ENCODE results near the gene FOXF1.

FOXF1 gene

GRCh38 chr16:86534779-86535615 lies 24.7 kb downstream of the FOXF1 start:
- DNase-seq (ENCODE audit: low spot score): no peak

DNA sequence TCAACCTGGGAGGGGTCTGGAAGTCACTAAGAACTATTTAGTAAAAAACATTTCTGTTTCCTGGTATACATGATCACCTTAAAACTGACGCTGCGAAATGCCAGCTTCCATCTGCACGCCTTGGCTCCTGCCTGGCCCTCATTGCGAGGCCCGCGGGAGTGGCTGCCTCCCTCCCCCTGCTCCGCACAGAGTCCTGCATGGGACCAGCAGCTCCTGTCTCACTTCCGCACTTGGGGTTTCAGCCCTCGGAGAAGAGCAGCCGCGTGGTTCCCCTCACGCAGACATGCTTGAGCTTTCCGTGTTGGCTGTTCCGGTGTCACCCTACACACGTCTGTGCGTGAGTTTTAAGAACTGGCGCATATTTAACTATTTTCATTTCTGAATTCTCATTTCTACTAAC lies 26.3 kb downstream of the FOXF1 start:
- no peak for DNase-seq (ENCODE audit: low spot score)

DNA sequence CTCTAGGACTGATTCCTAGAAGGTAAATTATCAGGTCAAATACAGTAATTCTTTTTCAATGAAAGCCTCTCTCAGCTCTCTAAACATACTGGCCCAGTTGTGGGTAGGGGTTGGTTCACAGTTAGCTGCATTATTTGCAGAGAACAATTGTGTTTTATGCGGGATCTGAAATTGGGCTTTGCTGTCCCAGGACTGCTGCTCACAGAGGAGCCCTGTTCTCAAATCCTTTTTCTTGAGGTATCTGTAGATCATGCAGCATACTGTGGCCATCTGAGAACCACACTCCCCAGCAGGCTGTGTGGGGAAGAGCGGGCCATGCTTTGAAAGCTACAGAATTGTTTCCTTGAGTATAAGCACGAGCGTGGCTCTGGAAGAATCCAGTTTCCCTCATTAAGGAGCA lies 27.2 kb downstream of the FOXF1 start:
- no peak for DNase-seq (ENCODE audit: low spot score)

- no peak for DNase-seq (ENCODE audit: low spot score)
These were observed 28.0 kb downstream of the FOXF1 start for GRCh38 chr16:86538196-86538780.

- no peak for DNase-seq (ENCODE audit: low spot score)
These were observed 30.6 kb downstream of the FOXF1 start for GRCh38 chr16:86540894-86541293.

DNA sequence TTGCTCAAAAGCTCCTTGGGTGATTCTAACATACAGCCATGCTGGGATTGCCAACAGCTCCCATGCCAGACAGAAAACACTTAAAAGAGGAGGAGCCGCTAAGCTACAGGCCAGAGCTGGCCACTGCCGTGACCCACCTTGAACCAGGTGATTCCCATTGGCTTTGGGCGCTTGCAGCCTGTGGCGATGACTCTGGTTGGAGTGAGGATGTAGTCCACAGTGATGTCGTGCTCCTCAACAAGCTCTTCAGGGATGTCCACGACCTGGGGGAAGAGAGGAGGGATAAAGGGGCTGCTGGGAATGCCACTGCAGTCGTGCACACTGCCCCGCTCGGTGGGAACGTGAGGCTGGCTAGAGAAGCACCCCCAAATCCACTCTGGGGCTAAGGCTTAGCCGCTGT lies 31.2 kb downstream of the FOXF1 start:
- no peak for DNase-seq (ENCODE audit: low spot score)

DNA sequence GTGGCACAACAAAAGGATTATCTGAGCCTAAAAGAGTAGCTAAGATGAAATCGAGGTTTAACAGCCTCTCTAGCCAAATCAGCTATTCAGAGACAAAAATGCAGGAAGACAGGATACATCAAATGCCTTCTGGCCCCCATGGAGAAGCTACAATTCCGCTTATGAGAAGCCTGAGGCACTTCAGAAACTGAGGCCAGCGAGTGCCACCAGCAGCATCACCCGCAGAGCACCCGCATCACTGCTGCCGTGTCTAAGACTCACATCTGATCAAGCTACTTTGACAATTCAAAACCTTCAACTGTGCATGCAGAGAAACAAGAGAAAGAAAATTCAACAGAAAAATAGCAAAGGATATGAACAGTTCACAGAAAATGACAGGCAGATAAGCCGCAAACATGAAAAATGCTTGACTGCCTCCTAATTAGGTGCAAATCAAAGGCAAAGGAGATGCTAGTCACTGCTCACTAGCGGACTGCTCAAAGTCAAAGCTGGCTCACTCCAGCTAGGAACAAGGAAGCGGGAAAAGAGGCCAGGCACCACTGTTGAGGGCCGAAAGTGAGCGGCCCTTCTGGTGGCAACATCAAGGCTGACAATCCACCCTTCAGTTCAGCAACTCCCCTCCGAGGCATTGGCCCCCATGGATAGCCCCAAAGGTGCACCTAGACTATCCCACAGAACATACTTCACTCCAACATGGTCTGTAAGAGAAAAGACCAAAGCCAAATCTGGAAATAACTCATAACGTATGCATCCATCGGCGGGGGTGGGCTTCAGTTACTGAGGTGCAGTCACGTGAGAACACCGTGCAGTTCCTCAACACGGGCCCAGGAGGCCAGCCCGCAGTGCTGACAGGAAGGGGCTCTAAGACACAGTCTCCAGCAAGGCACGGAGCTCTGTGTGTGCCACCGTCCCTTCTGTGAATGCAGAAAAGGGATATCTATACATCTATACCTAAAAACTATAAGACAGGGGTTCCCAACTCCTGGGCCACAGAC lies 32.7 kb downstream of the FOXF1 start:
- no peak for DNase-seq (ENCODE audit: low spot score)

DNA sequence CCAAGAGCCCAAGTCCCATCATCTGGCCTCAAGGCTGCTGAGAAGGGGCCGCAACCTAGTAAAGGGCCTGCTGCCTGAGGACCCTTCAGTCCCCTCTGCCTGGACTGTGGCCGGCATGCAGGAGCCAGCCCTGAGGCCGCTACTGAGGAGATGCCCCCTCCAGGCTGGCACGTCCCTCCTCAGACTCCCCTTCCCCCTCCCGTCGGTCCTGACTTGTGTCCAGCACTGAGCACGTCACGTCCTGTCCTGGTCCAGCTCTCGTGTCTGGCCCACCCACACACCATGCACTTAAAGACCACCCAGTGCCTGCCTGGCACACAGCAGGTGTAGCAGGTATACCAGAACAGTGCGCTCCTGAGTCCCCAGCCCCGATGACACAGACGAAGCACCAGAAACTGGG lies 35.2 kb downstream of the FOXF1 start:
- DNase-seq (ENCODE audit: low spot score): no peak

DNA sequence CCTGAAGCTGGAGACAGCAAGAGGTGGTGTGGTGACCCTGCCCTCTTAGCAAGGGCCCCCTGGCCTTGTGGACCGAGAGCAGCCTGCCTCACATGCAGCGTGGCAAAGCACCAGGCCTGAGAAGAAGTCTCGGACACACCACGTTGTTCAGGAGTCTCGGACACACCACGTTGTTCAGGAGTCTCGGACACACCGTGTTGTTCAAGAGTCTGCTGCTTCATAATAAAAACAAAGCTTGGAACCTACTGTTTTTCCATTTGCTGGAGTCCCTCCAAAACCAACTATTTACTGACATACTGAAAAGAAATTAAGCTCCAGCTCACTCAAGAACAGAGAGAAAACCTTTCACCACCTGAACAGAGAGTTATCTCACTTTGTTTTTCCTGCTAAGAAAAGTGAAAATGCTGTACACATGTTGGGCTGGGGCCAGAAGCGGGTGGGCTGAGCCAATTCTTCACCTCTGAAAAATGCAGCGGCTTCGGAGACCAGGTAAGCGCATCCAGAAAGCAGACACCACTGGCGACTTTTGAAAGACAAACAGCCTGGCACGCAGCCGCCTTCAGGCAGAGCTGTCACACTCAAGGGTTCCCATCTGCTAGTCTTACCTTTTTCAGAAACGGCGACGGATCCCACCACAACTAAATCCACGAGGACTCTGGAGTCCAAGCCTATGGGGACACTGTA lies 35.8 kb downstream of the FOXF1 start:
- no peak for DNase-seq (ENCODE audit: low spot score)

DNA sequence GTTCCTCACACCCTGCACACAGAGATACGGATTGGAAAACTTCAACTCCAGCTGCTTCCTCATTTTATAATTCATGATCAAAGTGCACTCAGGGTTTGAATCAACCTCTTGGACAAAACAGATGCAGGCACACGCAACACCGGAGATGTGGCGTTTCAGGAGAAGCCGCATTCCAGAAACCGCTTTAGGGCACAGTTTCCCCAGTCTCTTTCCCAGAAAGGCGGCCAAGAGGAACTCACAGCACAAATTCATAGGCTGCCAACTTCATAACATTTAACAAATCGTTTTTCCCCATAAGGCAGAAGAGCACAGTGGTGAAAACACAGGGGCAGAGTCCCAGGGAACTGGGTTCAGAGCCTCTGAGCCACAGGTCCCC lies 36.3 kb downstream of the FOXF1 start:
- no peak for DNase-seq (ENCODE audit: low spot score)

DNA sequence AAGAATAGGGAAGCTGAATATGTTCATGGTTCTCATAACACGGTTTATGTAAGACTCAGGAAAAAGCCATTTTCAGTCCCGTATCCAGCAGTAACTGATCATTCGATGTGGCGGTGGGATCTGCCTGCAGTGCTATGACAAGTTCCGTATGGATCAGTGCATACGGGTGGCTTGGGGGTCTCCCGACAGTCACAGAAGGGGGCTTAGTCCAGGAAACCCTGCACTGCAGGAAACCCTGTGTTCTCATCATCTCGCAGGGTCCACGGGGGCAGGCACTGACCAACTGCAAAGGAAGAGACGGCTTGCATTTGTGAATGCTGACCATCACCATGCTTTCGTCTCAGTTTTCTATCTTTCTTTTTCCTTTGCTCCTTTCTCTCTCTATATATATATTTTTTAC lies 37.0 kb downstream of the FOXF1 start:
- no peak for DNase-seq (ENCODE audit: low spot score)

- DNase-seq (ENCODE audit: low spot score): no peak
These were observed 39.0 kb downstream of the FOXF1 start for GRCh38 chr16:86549076-86549892.

- no peak for DNase-seq (ENCODE audit: low spot score)
These were observed 39.5 kb downstream of the FOXF1 start for GRCh38 chr16:86549893-86550190.

GRCh38 chr16:86550281-86550680 lies 40.0 kb downstream of the FOXF1 start:
- no peak for DNase-seq (ENCODE audit: low spot score)

- DNase-seq (ENCODE audit: low spot score): no peak
These were observed 43.0 kb downstream of the FOXF1 start for GRCh38 chr16:86553356-86553755.

DNA sequence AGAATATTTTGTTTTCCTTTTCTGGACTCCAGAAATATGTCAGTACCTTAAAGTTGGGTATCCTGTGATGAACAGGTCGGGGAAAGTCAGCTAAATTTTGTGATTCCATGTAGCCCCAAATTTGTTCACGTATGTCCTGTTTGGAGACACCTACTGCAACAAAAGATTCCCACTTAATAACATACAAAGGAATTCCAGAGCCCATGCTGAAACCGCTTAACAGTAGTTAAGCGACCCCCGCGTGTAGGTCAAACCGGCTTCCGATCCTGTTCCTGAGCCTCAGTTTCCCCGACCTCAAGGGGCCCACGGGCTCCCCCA lies 44.2 kb downstream of the FOXF1 start:
- DNase-seq (ENCODE audit: low spot score): no peak

DNA sequence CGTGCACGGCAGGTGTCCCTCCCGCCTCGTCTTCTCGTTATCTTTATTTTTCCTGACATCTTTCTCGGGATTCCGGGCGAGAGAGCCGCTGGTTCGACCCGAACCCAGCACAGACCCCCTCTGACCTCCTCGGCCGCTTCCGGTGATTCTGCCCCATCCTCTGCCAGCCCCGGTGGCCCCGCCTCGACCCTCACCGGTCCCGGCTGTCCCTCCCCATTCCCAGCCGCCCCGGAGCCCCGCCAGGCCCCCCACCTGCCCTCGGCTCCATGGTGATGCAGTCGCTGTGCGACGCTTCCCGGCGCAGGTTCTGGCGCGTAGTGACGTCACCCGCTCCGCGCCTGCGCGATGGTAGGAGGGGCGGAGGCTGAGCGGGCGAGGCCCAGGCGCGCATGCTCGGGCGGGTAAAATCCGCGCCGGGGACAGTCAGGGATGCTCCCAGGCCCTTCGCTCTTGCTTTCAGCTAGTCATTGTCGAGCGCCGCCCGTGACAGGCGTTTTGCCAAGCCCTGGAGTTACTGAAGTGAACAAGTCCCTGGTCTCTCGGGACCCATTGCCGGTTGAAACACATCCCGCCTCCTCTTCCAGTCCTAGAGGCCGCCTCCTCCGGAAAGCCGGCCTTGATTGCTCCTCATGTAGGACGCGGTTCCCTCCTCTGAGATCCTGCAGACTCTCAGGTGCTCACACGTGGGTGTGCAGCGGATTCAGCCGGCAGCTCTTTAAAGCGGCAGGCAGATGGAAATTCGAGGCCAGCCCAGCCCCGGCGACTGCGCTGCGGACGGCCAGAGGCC lies 44.8 kb downstream of the FOXF1 start, which contains the start of gene MTHFSD:
MTHFSD (minus strand) TSS at position 319 of the 787 bp plus-strand sequence; CDS start at position 268, 51 bp downstream.
- peak; percentile 96 for DNase-seq (ENCODE audit: low spot score)

DNA sequence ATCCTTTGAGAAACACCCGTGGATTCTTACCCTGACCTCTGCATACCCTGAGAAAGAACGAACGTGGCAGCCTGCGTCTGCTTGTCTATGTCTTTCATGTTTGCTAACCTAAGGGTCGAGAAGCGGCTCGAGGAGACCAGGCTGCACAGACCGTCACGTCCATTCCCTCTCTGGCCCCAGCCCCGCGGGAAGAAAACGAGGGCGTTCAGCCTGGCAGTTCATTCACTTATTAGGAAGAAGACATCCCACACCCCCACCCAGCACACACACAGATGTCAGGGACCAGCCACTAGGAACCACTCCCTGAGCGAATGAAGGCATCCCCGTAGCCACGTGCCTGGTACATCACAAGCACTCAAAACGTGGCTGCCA lies 45.4 kb downstream of the FOXF1 start:
- DNase-seq (ENCODE audit: low spot score): no peak

GRCh38 chr16:86556576-86556975 lies 46.2 kb downstream of the FOXF1 start:
- no peak for DNase-seq (ENCODE audit: low spot score)

DNA sequence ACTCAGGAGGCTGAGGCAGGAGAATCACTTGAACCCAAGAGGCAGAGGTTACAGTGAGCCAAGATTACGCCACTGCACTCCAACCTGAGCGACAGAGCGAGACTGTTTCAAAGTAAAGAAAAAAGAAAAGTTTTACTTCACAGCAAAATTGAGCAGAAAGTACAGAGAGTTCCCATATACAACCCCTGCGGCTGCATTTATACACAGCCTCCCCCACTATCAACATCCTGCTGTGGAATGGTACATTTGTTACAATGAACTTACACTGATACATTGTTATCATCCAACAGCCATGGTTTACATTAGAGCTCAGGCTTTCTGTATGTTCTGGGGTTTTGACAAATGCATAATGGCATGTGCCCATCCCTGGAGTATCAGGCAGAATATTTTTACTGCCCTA lies 47.3 kb downstream of the FOXF1 start:
- DNase-seq (ENCODE audit: low spot score): no peak

Data from CD4-positive, alpha-beta T cell treated with Interleukin-15 for 4 hours (primary cell).